Measurements from ENCODE around the gene CNGB1. TPM values are rescaled to one million over a fixed set of nuclear protein-coding genes. Genes with fewer than 3 reads are reported as not detected.

CNGB1 gene
- total RNA-seq, 1 experiment from 2014 or later = not detected

DNA sequence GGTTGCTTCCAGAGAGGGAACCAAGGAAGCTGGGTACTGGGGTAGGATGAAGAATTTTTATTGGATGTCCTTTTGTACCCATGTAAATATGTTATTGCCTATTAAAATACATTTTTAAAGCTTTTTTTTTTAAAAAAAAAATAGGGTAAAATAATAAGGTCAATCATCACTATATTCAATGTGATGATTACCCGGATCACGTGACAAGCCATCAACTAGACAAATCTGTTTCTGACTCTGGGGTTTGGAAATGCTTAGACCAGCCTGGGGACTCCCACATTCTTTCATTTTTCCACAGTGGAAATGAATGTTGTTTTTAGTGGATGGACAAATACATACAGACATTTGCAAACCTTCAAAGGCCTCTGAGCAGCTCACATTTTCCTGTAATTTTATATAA, 88.7 kb downstream of the CNGB1 start:
- DNase-seq (ENCODE audit: low spot score) (no peak), ATAC-seq (no peak)
- Mint-ChIP-seq H3K36me3 (no peaks in the 10 kb centered on the region), H3K9me3 (no peaks in the 10 kb centered on the region), H3K4me1 (peaks cover 23% of the 10 kb centered on the region), H3K4me3 (no peak overlapping the region), H3K27ac (no peak overlapping the region), H3K27me3 (ENCODE audit: low read depth) (peaks cover 27% of the 10 kb centered on the region)
- POLR2A ChIA-PET = interaction anchor here (0.9 kb wide), 1 partner anchor 95 kb away, joined by 3 read pairs; no protein-coding TSS in a partner anchor
- no peak for TF ChIP-seq HMGA2 (CRISPR knock-in tag; IDR thresholded peaks at IDR 0.05)
- TF ChIP-seq, protein P1, sequence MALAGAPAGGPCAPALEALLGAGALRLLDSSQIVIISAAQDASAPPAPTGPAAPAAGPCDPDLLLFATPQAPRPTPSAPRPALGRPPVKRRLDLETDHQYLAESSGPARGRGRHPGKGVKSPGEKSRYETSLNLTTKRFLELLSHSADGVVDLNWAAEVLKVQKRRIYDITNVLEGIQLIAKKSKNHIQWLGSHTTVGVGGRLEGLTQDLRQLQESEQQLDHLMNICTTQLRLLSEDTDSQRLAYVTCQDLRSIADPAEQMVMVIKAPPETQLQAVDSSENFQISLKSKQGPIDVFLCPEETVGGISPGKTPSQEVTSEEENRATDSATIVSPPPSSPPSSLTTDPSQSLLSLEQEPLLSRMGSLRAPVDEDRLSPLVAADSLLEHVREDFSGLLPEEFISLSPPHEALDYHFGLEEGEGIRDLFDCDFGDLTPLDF (CRISPR knock-in tag; IDR thresholded peaks at IDR 0.05) = no peak
- TF ChIP-seq ZNF317 (CRISPR knock-in tag; IDR thresholded peaks at IDR 0.05; ENCODE audit: borderline replicate concordance, low read depth) = no peak
- TF ChIP-seq, protein P2, sequence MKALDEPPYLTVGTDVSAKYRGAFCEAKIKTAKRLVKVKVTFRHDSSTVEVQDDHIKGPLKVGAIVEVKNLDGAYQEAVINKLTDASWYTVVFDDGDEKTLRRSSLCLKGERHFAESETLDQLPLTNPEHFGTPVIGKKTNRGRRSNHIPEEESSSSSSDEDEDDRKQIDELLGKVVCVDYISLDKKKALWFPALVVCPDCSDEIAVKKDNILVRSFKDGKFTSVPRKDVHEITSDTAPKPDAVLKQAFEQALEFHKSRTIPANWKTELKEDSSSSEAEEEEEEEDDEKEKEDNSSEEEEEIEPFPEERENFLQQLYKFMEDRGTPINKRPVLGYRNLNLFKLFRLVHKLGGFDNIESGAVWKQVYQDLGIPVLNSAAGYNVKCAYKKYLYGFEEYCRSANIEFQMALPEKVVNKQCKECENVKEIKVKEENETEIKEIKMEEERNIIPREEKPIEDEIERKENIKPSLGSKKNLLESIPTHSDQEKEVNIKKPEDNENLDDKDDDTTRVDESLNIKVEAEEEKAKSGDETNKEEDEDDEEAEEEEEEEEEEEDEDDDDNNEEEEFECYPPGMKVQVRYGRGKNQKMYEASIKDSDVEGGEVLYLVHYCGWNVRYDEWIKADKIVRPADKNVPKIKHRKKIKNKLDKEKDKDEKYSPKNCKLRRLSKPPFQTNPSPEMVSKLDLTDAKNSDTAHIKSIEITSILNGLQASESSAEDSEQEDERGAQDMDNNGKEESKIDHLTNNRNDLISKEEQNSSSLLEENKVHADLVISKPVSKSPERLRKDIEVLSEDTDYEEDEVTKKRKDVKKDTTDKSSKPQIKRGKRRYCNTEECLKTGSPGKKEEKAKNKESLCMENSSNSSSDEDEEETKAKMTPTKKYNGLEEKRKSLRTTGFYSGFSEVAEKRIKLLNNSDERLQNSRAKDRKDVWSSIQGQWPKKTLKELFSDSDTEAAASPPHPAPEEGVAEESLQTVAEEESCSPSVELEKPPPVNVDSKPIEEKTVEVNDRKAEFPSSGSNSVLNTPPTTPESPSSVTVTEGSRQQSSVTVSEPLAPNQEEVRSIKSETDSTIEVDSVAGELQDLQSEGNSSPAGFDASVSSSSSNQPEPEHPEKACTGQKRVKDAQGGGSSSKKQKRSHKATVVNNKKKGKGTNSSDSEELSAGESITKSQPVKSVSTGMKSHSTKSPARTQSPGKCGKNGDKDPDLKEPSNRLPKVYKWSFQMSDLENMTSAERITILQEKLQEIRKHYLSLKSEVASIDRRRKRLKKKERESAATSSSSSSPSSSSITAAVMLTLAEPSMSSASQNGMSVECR (CRISPR knock-in tag; IDR thresholded peaks at IDR 0.05; ENCODE audit: borderline replicate concordance) = no peak
- no peak for TF ChIP-seq NR3C1 (CRISPR knock-in tag; conservative IDR thresholded peaks at IDR 0.05; ENCODE audit: low read depth)
- TF ChIP-seq ZNF138 (CRISPR knock-in tag; conservative IDR thresholded peaks at IDR 0.05) = no peak
- TF ChIP-seq, protein P3, sequence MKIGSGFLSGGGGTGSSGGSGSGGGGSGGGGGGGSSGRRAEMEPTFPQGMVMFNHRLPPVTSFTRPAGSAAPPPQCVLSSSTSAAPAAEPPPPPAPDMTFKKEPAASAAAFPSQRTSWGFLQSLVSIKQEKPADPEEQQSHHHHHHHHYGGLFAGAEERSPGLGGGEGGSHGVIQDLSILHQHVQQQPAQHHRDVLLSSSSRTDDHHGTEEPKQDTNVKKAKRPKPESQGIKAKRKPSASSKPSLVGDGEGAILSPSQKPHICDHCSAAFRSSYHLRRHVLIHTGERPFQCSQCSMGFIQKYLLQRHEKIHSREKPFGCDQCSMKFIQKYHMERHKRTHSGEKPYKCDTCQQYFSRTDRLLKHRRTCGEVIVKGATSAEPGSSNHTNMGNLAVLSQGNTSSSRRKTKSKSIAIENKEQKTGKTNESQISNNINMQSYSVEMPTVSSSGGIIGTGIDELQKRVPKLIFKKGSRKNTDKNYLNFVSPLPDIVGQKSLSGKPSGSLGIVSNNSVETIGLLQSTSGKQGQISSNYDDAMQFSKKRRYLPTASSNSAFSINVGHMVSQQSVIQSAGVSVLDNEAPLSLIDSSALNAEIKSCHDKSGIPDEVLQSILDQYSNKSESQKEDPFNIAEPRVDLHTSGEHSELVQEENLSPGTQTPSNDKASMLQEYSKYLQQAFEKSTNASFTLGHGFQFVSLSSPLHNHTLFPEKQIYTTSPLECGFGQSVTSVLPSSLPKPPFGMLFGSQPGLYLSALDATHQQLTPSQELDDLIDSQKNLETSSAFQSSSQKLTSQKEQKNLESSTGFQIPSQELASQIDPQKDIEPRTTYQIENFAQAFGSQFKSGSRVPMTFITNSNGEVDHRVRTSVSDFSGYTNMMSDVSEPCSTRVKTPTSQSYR (CRISPR knock-in tag; IDR thresholded peaks at IDR 0.05) = no peak
- TF ChIP-seq, protein P4, sequence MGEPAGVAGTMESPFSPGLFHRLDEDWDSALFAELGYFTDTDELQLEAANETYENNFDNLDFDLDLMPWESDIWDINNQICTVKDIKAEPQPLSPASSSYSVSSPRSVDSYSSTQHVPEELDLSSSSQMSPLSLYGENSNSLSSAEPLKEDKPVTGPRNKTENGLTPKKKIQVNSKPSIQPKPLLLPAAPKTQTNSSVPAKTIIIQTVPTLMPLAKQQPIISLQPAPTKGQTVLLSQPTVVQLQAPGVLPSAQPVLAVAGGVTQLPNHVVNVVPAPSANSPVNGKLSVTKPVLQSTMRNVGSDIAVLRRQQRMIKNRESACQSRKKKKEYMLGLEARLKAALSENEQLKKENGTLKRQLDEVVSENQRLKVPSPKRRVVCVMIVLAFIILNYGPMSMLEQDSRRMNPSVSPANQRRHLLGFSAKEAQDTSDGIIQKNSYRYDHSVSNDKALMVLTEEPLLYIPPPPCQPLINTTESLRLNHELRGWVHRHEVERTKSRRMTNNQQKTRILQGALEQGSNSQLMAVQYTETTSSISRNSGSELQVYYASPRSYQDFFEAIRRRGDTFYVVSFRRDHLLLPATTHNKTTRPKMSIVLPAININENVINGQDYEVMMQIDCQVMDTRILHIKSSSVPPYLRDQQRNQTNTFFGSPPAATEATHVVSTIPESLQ (CRISPR knock-in tag; IDR thresholded peaks at IDR 0.05) = no peak
- no peak for TF ChIP-seq KAT7 (CRISPR knock-in tag; IDR thresholded peaks at IDR 0.05; ENCODE audit: borderline replicate concordance)
- no peak for TF ChIP-seq ZNF396 (CRISPR knock-in tag; IDR thresholded peaks at IDR 0.05; ENCODE audit: borderline replicate concordance)
- no peak for TF ChIP-seq ZNF263 (CRISPR knock-in tag; IDR thresholded peaks at IDR 0.05; ENCODE audit: low read depth)
- TF ChIP-seq, protein P5, sequence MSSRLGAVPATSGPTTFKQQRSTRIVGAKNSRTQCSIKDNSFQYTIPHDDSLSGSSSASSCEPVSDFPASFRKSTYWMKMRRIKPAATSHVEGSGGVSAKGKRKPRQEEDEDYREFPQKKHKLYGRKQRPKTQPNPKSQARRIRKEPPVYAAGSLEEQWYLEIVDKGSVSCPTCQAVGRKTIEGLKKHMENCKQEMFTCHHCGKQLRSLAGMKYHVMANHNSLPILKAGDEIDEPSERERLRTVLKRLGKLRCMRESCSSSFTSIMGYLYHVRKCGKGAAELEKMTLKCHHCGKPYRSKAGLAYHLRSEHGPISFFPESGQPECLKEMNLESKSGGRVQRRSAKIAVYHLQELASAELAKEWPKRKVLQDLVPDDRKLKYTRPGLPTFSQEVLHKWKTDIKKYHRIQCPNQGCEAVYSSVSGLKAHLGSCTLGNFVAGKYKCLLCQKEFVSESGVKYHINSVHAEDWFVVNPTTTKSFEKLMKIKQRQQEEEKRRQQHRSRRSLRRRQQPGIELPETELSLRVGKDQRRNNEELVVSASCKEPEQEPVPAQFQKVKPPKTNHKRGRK (CRISPR knock-in tag; IDR thresholded peaks at IDR 0.05; ENCODE audit: borderline replicate concordance) = no peak
- TF ChIP-seq CREB1 (CRISPR knock-in tag; IDR thresholded peaks at IDR 0.05) = no peak
- CTCF ChIA-PET = interaction anchor here (1.6 to 2.7 kb wide), 5 partner anchors 9 to 282 kb away, joined by 5 to 10 read pairs (median 5); no protein-coding TSS in a partner anchor

Measured in WTC11 (cell line).